Lung (tissue), 12 donors: Measurements from ENCODE around the gene PRICKLE2. TPM values are rescaled to one million over a fixed set of nuclear protein-coding genes. Genes with fewer than 3 reads are reported as not detected.

ENCODE experiments used
- ATAC-seq: fragments of 200-7000 bp; cut with Tn5 transposase; one replicate; pipeline ENCODE4 v1.9.1; 2020; ENCODE audit warnings: moderate number of reproducible peaks; ENCODE audit not compliant: insufficient read depth, low FRiP score
- DNase-seq, 3 donors: peaks; one replicate each; pipeline ENCODE4 v3.0.0-alpha.2; 2013 to 2017
- H3K27ac ChIP-seq, 2 donors: one replicate each; pipeline ENCODE4 v1.5.1; 2013; ENCODE audit warnings: mild to moderate bottlenecking in 2 of 2, moderate library complexity in 2 of 2, control low read depth in 1 of 2, inconsistent platforms in 1 of 2, low read depth in 1 of 2, low read length in 1 of 2
- H3K27me3 ChIP-seq, 3 donors: one replicate each; pipeline ENCODE4 v1.5.1; 2013; ENCODE audit warnings: low read length in 2 of 3; ENCODE audit not compliant: control insufficient read depth in 3 of 3, insufficient read depth in 3 of 3
- H3K36me3 ChIP-seq, 4 donors: one replicate each; pipeline ENCODE4 v1.5.1; 2013; ENCODE audit warnings: low read length in 4 of 4, mild to moderate bottlenecking in 1 of 4, moderate library complexity in 1 of 4; ENCODE audit not compliant: control insufficient read depth in 4 of 4, insufficient read depth in 4 of 4
- H3K4me1 ChIP-seq, 5 donors: one replicate each; pipeline ENCODE4 v1.5.1; 2013; ENCODE audit warnings: low read length in 5 of 5, mild to moderate bottlenecking in 2 of 5, moderate library complexity in 1 of 5; ENCODE audit not compliant: control insufficient read depth in 5 of 5, insufficient read depth in 5 of 5
- H3K4me3 ChIP-seq: one replicate; pipeline ENCODE4 v1.5.1; 2013; ENCODE audit warnings: mild to moderate bottlenecking, control low read depth, moderate library complexity
- H3K9ac ChIP-seq, 2 donors: one replicate each; pipeline ENCODE4 v1.5.1; 2013; ENCODE audit warnings: low read length in 2 of 2, control low read depth in 1 of 2; ENCODE audit not compliant: insufficient read depth in 1 of 2
- H3K9me3 ChIP-seq, 4 donors: one replicate each; pipeline ENCODE4 v1.5.1; 2013; ENCODE audit warnings: low read length in 3 of 4, mild to moderate bottlenecking in 1 of 4, moderate library complexity in 1 of 4; ENCODE audit not compliant: control insufficient read depth in 4 of 4, insufficient read depth in 3 of 4
- CTCF ChIP-seq: IDR thresholded peaks from 2 replicates; pipeline ENCODE4 v1.5.1; 2012; ENCODE audit warnings: mild to moderate bottlenecking; ENCODE audit errors: control extremely low read depth, extremely low read depth
- WGBS, 2 donors: extraction: QIAGEN DNeasy Blood & Tissue Kit; methylation state at CpG; one replicate each; pipeline ENCODE4 v1.1.7; 2013; 5-methylcytosine and 5-hydroxymethylcytosine counted together
- polyA plus RNA-seq, 2 donors: library from polyadenylated mRNA; stranded (reverse); fragments of 200-250 nt; gene quantifications; one replicate each; pipeline ENCODE4 v1.2.1, GENCODE V29; 2013
- total RNA-seq, 2 donors: library from RNA; depleted of rRNA in 1 of 2; stranded (reverse); fragments of >200 nt in 1 of 2; gene quantifications; one replicate each; pipeline ENCODE4 v1.2.1, GENCODE V29; 2014 to 2021
- donor health status: control.
- donor health status: control.
- donor health status: Bipolar disorder and iron deficiency.
- donor health status: healthy.
- donor health status: DM: yes; HTN: yes; CAD: no.

The PRICKLE2 gene
- total and polyA plus RNA-seq, 4 donors, result 4.0 to 88.0 (median 19.9) TPM

- Histone ChIP-seq H3K9ac (no peak overlapping the region), H3K36me3 (peaks cover 0 to 23% (median 12%) of the 10 kb centered on the region in 4 donors), H3K9me3 (peaks cover 0 to 2% (median 0%) of the 10 kb centered on the region in 4 donors), H3K4me3 (no peak overlapping the region), H3K4me1 (peaks cover 0 to 9% (median 4%) of the 10 kb centered on the region in 5 donors), H3K27ac (no peak overlapping the region), H3K27me3 (no peaks in the 10 kb centered on the region)
- ATAC-seq, result no peak
- DNase-seq, result no peak
- TF ChIP-seq CTCF, result no peak
- WGBS, 2 donors, result 62 to 69% methylated on average over 5 of the region's 5 CpGs
These were observed 104.4 kb downstream of the PRICKLE2 start for GRCh38 chr3:64120876-64121275.

DNA sequence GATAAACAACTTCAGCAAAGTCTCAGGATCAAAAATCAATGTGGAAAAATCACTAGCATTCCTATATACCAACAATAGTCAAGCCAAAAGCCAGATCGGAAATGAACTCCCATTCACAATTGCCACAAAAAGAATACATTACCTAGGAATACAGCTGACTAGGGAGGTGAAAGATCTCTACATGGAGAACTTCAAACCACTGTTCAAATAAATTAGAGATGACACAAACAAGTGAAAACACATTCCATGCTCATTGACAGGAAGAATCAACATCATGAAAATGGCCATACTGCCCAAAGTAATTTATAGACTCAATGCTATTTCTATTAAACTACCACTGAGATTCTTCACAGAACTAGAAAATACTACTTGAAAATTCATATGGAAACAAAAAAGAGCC, 107.8 kb downstream of the PRICKLE2 start:
- H3K27me3 ChIP-seq, result no peaks in the 10 kb centered on the region
- no peak overlapping the region for H3K4me3 ChIP-seq
- peaks cover 0 to 4% (median under 1%) of the 10 kb centered on the region in 4 donors for H3K9me3 ChIP-seq
- TF ChIP-seq CTCF, result no peak
- peaks cover 0 to 9% (median 2%) of the 10 kb centered on the region in 5 donors for H3K4me1 ChIP-seq
- peaks cover 0 to 17% (median 9%) of the 10 kb centered on the region in 4 donors for H3K36me3 ChIP-seq
- ATAC-seq (no peak), DNase-seq (no peak)
- no peak overlapping the region for H3K27ac ChIP-seq
- no peak overlapping the region for H3K9ac ChIP-seq
- 89 to 96% methylated on average over 1 of the region's 1 CpG for WGBS, 2 donors

GRCh38 chr3:64114651-64115050, 110.6 kb downstream of the PRICKLE2 start:
- H3K4me3 ChIP-seq, result no peak overlapping the region
- no peak for ATAC-seq
- TF ChIP-seq CTCF, result no peak

DNA sequence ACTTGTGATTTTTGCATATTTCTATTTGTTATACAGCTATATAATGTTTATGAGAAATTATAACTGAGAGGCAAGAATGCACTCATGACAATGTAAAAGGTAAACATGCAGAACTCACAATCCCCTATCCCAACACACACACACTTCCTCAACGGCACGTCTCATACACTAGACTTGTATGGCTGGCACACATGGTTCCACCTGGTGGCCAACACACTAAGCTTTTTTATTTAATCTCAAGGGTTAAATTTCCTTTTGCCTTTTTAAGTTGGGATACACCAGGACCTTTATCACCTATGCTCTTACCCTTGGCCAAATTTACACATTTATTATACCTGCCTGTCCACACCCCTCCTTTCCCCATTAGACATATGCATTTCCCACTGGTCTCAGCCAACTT, 113.4 kb downstream of the PRICKLE2 start:
- WGBS, 2 donors, result 48 to 57% methylated on average over 2 of the region's 2 CpGs
- DNase-seq (no peak), ATAC-seq (no peak)
- no peak overlapping the region for H3K27ac ChIP-seq
- H3K27me3 ChIP-seq, result no peaks in the 10 kb centered on the region
- H3K9ac ChIP-seq, result no peak overlapping the region
- peaks cover 0 to 16% (median 8%) of the 10 kb centered on the region in 4 donors for H3K36me3 ChIP-seq
- no peak overlapping the region for H3K4me3 ChIP-seq
- no peak for TF ChIP-seq CTCF
- peaks cover 0 to 4% (median 0%) of the 10 kb centered on the region in 4 donors for H3K9me3 ChIP-seq
- peaks cover 0 to 15% (median 6%) of the 10 kb centered on the region in 5 donors for H3K4me1 ChIP-seq

More at GRCh38 chr3:64114651-64115050, 110.6 kb downstream of the PRICKLE2 start:
- H3K27me3 ChIP-seq, result no peaks in the 10 kb centered on the region
- no peak for DNase-seq
- H3K27ac ChIP-seq, result no peak overlapping the region
- peaks cover 0 to 4% (median under 1%) of the 10 kb centered on the region in 4 donors for H3K9me3 ChIP-seq
- H3K9ac ChIP-seq, result no peak overlapping the region
- peaks cover 0 to 19% (median 8%) of the 10 kb centered on the region in 4 donors for H3K36me3 ChIP-seq
- peaks cover 0 to 7% (median 3%) of the 10 kb centered on the region in 5 donors for H3K4me1 ChIP-seq
